HG02623 (cell line): Measurements from ENCODE around the gene SPRYD4.
"Not testable (repeated sequence)": the region's sequence is repeated elsewhere in the genome, so short reads cannot be mapped to it uniquely, and the experiment has no call there.

Experiments used
- ATAC-seq: cut with Tn5 transposase; IDR thresholded peaks from one replicate; pipeline ENCODE4 v1.9.1; 2021; ENCODE audit warnings: moderate library complexity; ENCODE audit not compliant: unreplicated experiment

SPRYD4 gene

GRCh38 chr12:56468216-56469006, at the start of gene SPRYD4:
Gene SPRYD4 (plus strand): TSS chr12:56468578. CDS start chr12:56468592, 14 bp downstream.
- ATAC-seq: peak; percentile 84

GRCh38 chr12:56420411-56420810, 48.0 kb upstream of the SPRYD4 start:
- no peak for ATAC-seq

GRCh38 chr12:56425193-56425592, 43.2 kb upstream of the SPRYD4 start:
- ATAC-seq: no peak

- ATAC-seq: no peak
Measured at GRCh38 chr12:56425940-56426438, 42.4 kb upstream of the SPRYD4 start.

GRCh38 chr12:56431288-56431687, 37.1 kb upstream of the SPRYD4 start:
- ATAC-seq: no peak

GRCh38 chr12:56431850-56432249, 36.5 kb upstream of the SPRYD4 start:
- no peak for ATAC-seq

GRCh38 chr12:56434828-56435227, 33.5 kb upstream of the SPRYD4 start:
- no peak for ATAC-seq

- no peak for ATAC-seq
Measured at GRCh38 chr12:56437430-56438176, 30.8 kb upstream of the SPRYD4 start.

- ATAC-seq: not testable (repeated sequence)
Measured at GRCh38 chr12:56443208-56443607, 25.2 kb upstream of the SPRYD4 start.

- peak; percentile 92 for ATAC-seq
Measured at GRCh38 chr12:56448860-56449621, 19.3 kb upstream of the SPRYD4 start, which contains the start of gene TIMELESS. Gene TIMELESS (minus strand): TSS chr12:56449426. CDS start chr12:56434170, 15,256 bp downstream.

- ATAC-seq: no peak
Measured at GRCh38 chr12:56449622-56449984, 18.8 kb upstream of the SPRYD4 start.

- ATAC-seq: no peak
Measured at GRCh38 chr12:56450241-56450640, 18.1 kb upstream of the SPRYD4 start.

GRCh38 chr12:56451147-56451546, 17.2 kb upstream of the SPRYD4 start:
- no peak for ATAC-seq

GRCh38 chr12:56454557-56454956, 13.8 kb upstream of the SPRYD4 start, which contains the start of gene MIP:
Gene MIP (minus strand): TSS chr12:56454657. CDS start chr12:56454613, 44 bp downstream.
- no peak for ATAC-seq

- ATAC-seq: no peak
Measured at GRCh38 chr12:56457817-56458216, 10.6 kb upstream of the SPRYD4 start.

- no peak for ATAC-seq
Measured at GRCh38 chr12:56461235-56462159, 6.9 kb upstream of the SPRYD4 start.

GRCh38 chr12:56462565-56462964, 5.8 kb upstream of the SPRYD4 start:
- ATAC-seq: no peak

- no peak for ATAC-seq
Measured at GRCh38 chr12:56469007-56469930, 891 bp downstream of the SPRYD4 start.

- ATAC-seq: no peak
Measured at GRCh38 chr12:56474389-56474788, 6.0 kb downstream of the SPRYD4 start.
